OCI-M2 (cell line): Measurements from ENCODE around the gene MED1.

Source experiments
- DNase-seq: peaks from one replicate; lab custom pipeline; 2025; ENCODE audit not compliant: unreplicated experiment; lab: John Stamatoyannopoulos, UW

MED1 gene

GRCh38 chr17:39365872-39366271 lies 85.2 kb downstream of the MED1 start:
- DNase-seq = no peak

- DNase-seq = no peak
Observed at GRCh38 chr17:39365242-39365641, 85.8 kb downstream of the MED1 start.

GRCh38 chr17:39364236-39365025 lies 86.6 kb downstream of the MED1 start:
- DNase-seq = no peak

GRCh38 chr17:39361064-39361463 lies 90.0 kb downstream of the MED1 start:
- no peak for DNase-seq

- no peak for DNase-seq
Observed at GRCh38 chr17:39360537-39360936, 90.5 kb downstream of the MED1 start.

- no peak for DNase-seq
Observed at GRCh38 chr17:39359994-39360393, 91.1 kb downstream of the MED1 start.

GRCh38 chr17:39357986-39358385 lies 93.1 kb downstream of the MED1 start:
- DNase-seq = no peak

- DNase-seq = no peak
Observed at GRCh38 chr17:39357488-39357887, 93.6 kb downstream of the MED1 start.
